ENCODE results near the gene FEM1B. TPM values are rescaled to one million over a fixed set of nuclear protein-coding genes. Genes with fewer than 3 reads are reported as not detected.
"Not testable (repeated sequence)": the region's sequence is repeated elsewhere in the genome, so short reads cannot be mapped to it uniquely, and the experiment has no call there.

The FEM1B gene
- polyA plus RNA-seq (2012; ENCODE audit: insufficient read depth, insufficient read length) = 31.8 TPM

DNA sequence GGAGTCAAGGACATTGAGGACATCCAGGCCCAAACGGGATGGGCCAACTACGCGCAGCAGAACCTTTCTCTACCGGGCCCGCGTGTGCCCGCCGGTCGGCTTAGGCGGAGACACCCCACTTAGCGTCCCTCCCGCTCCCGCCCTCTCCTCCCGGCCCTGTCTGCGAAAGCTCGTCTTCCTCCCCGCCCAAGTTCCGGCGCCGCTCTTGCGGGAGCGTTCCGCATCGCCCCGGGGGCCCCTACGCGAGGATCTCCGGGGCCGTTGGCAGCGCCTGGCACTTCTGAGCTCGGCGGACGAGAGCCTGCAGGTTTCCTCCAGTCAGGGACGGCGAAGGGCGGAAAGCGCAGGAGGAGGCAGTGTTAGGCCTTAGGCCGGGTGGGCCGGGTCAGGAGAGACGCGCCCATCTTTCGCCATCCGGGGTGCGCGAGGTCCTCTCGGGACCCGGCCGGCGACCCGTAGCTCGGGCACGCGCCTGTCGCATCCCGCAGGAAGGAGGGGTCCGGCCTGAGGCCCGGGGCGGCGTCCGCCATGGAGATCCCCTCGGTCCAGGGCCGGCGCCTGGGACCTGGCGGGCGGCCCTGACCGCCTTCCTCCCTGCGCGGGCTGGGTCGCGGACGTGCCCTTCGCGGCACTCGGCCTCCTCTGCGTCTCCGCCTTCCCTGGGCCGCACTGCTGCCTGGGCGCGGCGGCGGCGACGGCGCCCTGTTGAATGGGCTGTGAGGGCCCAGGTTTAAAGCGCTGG, at the start of gene FEM1B:
Gene FEM1B, plus strand, starts transcription at position 143 of the 742 bp plus-strand sequence. CDS start 673 bp downstream, outside the sequence.
- peak; percentile 90 for DNase-seq (ENCODE audit: low read depth, low spot score)
- H3K4me3 ChIP-seq (ENCODE audit: low read length) = peak within 1 kb of the TSS; percentile 95

DNA sequence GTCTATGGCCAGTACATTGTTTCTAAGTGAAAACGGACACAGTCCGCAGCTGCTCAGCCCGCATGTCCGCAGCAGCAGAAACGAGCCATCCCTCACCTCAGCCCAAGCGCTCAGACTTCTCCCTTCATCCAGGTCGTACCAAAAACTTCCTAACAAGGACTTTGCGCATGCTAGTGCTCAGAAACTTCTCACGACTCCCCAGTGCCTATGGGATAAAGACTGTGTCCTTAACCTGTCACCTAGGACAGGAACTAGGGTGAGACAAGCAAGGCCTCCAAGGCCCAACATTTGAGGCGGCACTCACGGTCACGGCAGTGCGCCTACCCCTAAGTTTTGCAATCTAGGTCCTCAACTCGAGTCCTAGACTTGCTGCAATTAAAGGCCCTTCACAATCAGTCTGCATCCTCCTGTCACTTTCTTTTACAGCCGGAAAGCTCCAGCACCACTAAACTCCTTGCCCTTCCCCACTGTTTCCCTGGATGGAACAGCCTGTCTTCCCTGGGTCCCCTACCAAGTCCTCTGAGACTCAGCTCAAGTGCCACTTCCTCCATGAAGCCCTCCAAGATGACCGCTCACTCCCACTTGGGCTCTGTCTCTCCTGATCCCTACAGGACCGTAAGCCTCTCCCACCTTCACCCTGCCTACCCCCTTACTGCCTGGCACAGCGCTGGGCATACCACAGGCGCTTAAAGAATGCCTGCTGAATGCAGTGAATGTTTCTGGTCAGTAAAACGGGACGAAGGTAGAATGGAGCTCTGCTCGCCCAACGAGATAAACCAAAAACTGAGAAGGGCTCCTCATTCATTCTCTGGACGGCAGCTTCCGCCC, 49.2 kb upstream of the FEM1B start:
- DNase-seq (ENCODE audit: low read depth, low spot score) = no peak

DNA sequence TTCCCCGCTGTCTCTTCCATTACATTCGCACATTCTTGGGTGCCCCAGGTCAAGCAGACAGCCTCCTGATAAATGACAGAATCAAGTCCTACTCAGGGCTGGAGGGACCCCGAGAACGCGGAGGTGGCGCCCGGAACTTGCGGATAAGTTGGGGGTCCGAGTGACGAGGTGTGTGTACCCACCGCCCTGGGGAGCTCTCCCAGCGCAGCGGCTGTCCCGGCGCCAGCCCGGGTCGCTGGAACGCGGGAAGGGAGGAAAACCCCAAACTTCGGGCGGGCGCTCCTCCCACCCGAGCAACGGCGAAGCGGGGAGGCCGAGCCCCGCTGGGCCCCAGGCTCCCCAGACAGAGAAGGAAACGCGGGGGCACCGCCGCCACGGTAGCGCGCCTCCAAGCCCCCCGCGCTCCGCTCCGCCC, 48.6 kb upstream of the FEM1B start:
- DNase-seq (ENCODE audit: low read depth, low spot score) = no peak
- H3K4me3 ChIP-seq (ENCODE audit: low read length) = peak overlapping the region; percentile 93

More for the DNA sequence above, 49.2 kb upstream of the FEM1B start:
- H3K4me3 ChIP-seq (ENCODE audit: low read length) = peak overlapping the region; percentile 93

DNA sequence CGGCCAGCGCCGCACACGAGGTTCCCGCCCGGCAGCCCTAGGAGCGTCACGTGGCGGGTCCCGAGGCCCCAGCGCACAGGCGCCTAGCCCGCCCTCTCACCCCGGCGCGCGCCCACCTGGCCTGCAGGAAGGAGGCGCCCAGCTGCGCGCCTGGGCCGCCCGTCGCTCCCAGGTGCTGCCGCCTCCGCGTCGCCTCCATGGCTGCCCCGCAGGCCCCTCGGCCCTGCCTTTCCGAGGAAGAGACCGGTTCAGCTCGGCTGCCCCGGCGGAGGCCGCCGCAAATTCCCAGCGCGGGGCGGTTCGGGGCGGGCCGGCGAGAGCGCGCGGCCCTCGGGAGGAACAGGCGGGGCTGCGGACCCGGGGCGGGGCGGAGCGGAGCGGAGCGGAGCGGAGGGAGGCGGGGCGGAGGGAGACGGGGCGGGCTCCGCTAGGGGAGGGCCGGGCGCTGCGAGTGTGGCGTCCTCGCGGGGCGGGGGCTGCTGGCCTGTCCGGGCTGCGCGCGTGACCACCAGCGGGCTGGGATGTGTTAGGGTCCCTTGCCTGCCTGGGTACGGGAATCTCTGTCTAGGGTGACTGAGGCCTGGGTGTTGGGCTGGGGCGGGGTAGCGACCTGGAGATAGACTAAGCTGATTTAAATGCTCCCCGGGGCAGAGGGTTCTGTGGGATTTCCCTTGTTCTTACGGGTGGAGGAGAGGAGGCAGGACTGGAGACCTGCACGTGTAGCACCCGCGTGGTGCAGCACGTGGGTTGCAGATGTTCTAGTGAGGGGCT, 48.0 kb upstream of the FEM1B start, which contains the start of gene CLN6:
Gene CLN6, minus strand, starts transcription at position 343 of the 771 bp plus-strand sequence. Its CDS starts 144 bp downstream, at position 199.
- DNase-seq (ENCODE audit: low read depth, low spot score) = peak; percentile 78
- H3K4me3 ChIP-seq (ENCODE audit: low read length) = peak within 1 kb of the TSS; percentile 93

DNA sequence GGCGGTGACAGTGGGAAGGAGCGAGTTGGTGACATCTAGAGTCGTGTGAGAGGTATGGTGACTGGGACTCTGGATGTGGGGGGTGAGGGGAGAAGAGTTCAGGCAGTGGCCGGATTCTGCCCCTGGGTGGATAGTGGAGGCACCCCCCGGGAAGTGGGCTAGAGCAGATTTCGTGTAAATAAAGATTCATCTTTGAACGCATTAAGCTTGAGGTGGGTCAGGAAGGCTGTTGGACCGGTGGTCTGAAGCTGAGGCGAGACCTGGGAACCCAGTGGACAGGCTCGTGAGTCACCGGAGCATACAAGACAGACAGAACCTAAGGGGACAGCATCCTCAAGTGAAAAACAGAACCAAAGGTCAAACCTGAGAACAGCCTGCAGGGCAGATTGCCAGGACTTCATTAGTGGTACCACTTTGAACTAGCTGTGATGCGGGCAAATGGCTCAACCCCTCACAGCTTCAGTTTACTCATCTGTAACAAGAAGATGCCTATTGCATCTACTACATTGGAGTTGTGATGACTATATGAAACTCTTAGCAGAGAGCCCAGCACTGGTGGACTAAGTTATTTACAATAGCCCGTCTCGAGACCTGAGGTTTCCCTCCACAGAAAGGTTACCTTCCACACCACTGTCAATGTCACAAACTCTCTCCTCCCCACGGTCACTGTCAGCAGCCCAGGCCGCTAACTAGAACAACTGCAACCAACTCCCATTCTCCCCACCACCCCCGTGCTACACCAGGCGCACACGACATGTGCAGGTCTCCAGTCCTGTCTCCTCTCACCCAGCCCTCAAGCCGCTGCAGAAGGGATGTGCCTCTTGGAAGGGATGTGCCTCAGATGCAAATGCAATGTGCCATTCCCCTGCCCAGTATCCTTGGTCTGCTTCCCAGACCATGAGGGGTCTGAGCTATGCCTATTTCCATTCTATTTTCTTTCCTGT, 47.1 kb upstream of the FEM1B start:
- peak overlapping the region; percentile 93 for H3K4me3 ChIP-seq (ENCODE audit: low read length)
- no peak for DNase-seq (ENCODE audit: low read depth, low spot score)

DNA sequence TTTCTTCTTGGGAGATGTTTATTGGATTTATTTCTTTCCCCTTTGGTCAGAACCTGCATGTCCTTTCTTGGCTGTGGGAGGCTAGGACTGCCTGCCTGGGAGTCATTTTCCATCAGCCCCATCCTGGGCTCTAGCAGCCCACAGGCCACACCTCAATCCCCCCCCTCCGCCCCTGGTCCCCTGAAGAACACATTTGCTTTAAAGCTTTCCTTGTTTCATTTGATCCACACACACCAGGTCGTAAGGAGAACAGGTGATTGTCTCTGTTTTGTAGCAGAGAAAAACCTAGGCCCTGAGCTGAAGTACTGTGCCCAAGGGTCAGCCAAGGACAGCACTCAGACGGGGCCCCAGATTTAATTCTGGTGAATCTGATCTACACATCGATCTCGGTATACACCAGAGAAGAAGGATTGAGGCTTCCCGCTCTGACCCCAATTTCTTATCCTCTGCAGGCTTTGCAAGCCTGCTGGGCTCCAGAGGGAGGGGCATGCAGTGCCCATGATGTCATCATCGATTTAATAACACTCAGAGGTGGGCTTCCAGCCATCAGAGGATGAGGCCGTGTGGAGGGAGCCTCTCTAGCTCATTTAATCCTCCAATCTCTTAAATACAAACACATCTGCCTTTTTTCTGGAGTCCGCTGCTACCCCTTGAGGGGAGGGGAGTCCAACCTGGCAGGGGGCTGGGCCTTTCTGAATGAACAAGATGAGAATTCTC, 46.3 kb upstream of the FEM1B start:
- DNase-seq (ENCODE audit: low read depth, low spot score) = no peak
- H3K4me3 ChIP-seq (ENCODE audit: low read length) = no peak overlapping the region

DNA sequence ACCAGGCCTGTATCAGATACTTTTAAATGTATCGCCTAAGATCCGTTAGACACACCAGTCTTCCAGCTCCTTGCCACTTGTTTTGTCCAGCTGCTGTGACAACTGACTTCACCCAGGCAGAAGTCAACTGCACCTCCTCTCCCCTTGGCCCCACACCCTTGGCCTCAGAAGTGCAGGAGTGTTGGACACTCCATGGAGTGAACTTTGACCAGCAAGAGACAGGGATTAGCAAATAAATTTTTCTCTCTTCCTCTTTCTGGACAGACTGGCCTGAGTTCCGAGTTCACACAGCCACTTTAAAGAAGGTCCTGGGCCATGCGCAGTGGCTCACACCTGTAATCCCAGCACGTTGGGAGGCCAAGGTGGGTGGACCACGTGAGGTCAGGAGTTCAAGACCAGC, 45.1 kb upstream of the FEM1B start:
- DNase-seq (ENCODE audit: low read depth, low spot score) = no peak
- no peak overlapping the region for H3K4me3 ChIP-seq (ENCODE audit: low read length)

DNA sequence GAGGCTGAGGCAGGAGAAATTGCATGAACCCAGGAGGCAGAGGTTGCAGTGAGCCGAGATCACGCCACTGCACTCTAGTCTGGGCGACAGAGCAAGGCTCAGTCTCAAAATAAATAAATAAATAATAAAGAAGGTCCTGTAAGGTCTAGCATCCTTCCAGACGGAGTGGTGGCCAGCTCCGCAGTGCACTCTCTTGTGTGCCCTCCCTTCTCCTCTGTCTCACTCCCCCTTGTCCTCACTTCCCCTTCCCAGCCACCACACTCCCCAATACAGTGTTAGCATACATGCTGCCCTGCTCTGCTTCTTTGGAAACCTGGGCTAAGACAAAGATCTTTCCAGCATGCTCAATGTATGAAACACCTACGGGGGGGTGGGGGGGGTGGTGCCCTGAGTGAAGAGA, 44.6 kb upstream of the FEM1B start:
- no peak for DNase-seq (ENCODE audit: low read depth, low spot score)
- no peak overlapping the region for H3K4me3 ChIP-seq (ENCODE audit: low read length)

DNA sequence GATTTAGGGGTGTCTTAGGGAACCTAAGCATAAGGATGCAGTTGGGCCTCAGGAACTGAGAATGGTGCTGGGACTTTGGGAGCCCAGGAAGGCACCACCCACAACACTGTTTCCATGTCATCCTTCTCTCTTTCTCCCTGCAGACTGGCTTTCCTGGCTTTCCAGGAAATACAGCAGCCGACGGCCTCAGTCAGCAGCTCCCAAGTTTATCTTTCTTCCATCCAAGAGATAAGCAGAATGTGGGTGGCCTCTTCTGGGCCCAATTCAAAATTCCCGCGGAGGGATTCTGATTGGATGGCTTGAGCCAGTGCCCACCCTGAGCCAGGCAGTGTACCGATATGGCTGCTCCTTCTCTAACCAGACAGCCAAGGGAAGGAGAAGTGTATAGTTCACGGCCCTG, 43.5 kb upstream of the FEM1B start:
- H3K4me3 ChIP-seq (ENCODE audit: low read length) = no peak overlapping the region
- no peak for DNase-seq (ENCODE audit: low read depth, low spot score)

DNA sequence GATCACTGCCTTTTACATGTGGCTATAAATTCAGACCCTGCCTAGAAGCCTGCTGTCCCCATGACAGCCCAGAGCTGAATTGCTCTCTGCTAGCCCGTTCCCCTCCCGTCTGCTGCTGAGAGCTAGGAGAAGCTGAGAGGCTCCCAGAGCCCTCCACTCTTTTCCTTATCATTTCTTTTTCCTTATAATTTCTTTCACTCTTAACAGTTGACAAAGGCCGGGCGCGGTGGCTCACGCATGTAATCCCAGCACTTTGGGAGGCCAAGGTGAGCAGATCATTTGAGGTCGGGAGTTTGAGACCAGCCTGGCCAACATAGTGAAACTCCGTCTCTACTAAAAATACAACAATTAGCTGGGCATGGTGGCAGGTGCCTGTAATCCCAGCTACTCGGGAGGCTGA, 43.0 kb upstream of the FEM1B start:
- not testable (repeated sequence) for H3K4me3 ChIP-seq (ENCODE audit: low read length); DNase-seq (ENCODE audit: low read depth, low spot score)

DNA sequence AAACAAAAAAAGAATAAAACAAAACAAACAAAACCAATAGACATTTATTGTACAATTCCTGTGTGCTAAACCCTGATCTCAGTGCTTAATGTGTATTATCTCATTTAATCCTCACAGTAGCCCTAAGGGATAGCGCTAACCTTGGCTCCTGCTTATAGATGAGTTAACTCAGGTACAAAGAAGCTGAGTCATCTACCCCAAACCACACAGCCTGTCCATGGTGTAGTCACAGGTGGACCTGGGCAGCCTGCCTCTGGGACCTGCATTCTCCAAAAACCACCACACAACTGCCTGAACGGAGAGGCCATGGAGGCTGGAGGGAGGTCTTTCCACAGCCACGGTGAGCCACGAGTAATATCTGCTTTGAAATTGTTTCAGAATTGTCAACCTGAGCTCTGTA, 42.5 kb upstream of the FEM1B start:
- no peak for DNase-seq (ENCODE audit: low read depth, low spot score)
- H3K4me3 ChIP-seq (ENCODE audit: low read length) = no peak overlapping the region

DNA sequence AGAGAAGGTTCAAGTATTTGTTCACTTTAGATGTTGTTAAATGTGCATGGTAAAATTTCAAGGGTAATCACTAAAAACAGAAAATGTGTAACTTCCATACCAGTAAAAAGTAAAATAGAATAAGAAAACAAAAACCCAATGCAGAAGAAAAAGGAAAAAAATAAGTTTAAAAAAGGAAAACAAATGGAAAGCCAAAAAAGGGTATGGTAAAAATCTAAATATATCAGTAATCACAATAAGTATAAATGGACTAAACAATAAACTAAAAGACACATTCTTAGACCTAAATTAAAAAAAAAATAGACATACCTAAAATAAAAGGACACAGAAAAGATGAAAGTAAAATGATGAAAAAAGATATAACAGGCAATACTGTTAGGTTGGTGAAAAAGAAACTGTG, 38.5 kb upstream of the FEM1B start:
- DNase-seq (ENCODE audit: low read depth, low spot score) = no peak
- H3K4me3 ChIP-seq (ENCODE audit: low read length) = no peak overlapping the region

DNA sequence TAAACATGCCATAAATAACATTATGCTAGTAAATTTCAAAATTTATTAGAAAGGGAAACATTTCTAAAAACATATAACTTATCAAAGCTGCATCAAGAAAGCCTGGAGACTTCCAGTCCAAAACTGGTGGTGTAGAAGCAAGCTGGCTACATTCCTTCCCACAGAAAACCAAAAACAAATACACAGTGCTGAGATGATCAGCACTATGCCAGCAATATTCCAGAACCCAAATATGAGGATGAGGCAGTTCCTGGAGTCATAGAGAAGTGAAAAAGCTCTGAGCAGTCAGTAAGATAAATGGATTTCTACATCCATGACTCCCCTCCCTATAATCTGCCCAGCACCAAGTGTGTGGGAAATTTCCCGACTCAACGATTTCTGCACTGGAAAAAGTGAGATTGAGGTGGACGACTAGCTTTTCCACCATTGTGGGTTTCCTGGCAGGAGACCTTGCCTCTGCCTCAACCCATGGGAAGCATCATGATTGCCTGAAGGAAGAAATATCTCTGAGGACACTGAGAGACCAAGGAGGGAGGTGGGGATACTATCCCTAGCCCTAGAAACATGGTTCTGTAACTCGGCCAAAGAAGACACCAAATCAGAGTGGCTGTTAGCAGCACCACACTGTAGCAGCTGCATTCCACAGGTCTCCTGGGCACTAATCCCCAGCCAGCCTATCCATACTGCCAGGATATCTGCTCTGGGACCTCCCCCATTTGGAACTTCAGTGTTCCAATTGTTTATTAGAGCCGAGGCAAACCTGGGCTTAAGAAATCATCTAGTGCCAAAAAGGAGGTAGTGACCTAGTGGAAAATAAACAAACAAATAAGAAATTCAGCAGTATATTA, 36.2 kb upstream of the FEM1B start:
- no peak overlapping the region for H3K4me3 ChIP-seq (ENCODE audit: low read length)

DNA sequence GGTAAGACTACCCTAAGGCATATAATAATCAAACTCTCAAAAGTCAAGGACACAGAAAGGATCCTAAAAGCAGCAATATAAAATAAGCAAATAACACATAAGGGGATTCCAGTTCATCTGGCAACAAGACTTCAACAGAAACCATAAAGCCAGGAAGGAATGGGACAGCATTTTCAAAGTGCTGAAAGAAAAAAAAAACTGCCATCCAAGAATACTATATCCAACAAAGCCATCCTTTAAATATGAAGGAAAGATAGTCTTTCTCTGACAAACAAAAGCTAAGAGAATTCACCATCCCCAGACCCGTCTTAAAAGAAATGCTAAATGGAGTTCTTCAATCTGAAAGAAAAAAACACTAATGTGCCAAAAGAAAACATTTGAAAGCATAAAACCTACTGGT, 33.3 kb upstream of the FEM1B start:
- DNase-seq (ENCODE audit: low read depth, low spot score) = no peak

More for the DNA sequence above, 36.2 kb upstream of the FEM1B start:
- no peak for DNase-seq (ENCODE audit: low read depth, low spot score)

DNA sequence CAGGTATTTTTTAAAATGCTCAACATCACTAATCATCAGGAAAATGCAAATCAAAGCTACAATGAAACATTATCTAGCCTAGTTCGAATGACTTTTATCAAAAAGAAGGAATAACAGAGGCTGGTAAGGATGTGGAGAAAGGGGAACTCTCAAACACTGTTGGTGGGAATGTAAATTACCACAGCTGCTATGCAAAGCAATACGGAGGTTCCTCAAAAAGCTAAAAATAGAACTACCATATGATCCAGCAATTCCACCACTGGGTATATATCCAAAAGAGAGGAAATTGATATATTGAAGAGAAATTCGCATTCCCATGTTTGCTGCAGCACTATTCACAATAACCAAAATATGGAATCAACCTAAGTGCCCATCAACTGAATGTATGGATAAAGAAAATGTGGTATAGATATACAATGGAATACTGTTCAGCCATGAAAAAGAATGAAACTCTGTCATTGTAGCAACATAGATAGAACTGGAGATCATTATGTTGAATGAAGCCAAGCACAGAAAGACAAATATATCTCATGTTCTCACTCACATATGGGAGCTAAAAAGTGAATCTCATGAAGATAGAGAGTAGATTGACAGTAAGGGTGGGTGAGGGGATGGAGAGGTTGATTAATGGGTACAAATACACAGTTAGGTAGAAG, 28.4 kb upstream of the FEM1B start:
- H3K4me3 ChIP-seq (ENCODE audit: low read length) = no peak overlapping the region
- DNase-seq (ENCODE audit: low read depth, low spot score) = no peak

More for the DNA sequence above, 33.3 kb upstream of the FEM1B start:
- H3K4me3 ChIP-seq (ENCODE audit: low read length) = no peak overlapping the region

DNA sequence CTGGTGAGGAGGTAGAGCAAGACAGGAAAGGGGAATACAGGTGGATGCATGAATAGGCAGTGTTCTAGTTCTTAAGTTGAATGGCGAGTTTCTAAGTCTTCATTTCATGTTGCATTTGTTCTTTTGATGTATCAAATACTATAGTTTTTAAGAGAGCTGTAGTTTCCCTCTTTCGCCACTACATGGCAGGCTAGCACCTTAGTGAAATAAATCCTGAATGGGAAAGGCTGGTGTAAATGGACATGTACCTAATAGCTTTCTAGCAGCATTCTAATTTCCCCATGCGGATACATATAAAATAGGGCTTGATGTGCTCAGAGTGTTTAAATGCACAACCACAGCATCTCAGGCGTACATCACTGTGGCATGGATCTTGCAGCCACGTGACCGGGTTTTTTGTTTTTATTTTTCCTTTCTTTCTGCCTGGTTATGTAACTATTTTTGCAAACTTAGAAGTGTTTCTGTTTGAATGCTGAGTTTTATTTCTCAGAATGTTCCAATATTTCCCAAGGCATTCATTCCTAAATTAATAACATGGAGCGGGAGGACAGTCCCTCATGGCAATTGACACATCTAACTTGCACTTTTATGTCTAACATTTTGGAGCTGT, 24.5 kb upstream of the FEM1B start:
- no peak overlapping the region for H3K4me3 ChIP-seq (ENCODE audit: low read length)
- peak; percentile 79 for DNase-seq (ENCODE audit: low read depth, low spot score)
